Liver (tissue), 9 donors: ENCODE data around the gene TEX50. TPM values are rescaled to one million over a fixed set of nuclear protein-coding genes. Genes with fewer than 3 reads are reported as not detected.
"Not testable (repeated sequence)": the region's sequence is repeated elsewhere in the genome, so short reads cannot be mapped to it uniquely, and the experiment has no call there.

Experiments
- DNase-seq: peaks from one replicate; pipeline ENCODE4 v3.0.0-alpha.2; 2017; ENCODE audit warnings: low spot score
- H3K27ac ChIP-seq, 2 donors: one replicate each; pipeline ENCODE4 v1.7.0; 2013; ENCODE audit warnings: inconsistent platforms in 2 of 2, low read length in 2 of 2, control low read depth in 1 of 2, low read depth in 1 of 2, mild to moderate bottlenecking in 1 of 2
- H3K27me3 ChIP-seq, 4 donors: one replicate each; pipeline versions ENCODE4 v1.6.1 to v1.7.0; 2013; ENCODE audit warnings: low read length in 3 of 4, inconsistent platforms in 1 of 4, mild to moderate bottlenecking in 1 of 4, moderate library complexity in 1 of 4; ENCODE audit not compliant: control insufficient read depth in 4 of 4, insufficient read depth in 4 of 4
- H3K36me3 ChIP-seq, 4 donors: one replicate each; pipeline versions ENCODE4 v1.6.1 to v1.7.0; 2013; ENCODE audit warnings: low read length in 3 of 4, mild to moderate bottlenecking in 3 of 4, low read depth in 1 of 4, moderate library complexity in 1 of 4; ENCODE audit not compliant: control insufficient read depth in 4 of 4, insufficient read depth in 3 of 4
- H3K4me1 ChIP-seq, 4 donors: one replicate each; pipeline versions ENCODE4 v1.6.1 to v1.7.0; 2013; ENCODE audit warnings: low read length in 3 of 4, mild to moderate bottlenecking in 3 of 4, moderate library complexity in 1 of 4; ENCODE audit not compliant: control insufficient read depth in 4 of 4, insufficient read depth in 4 of 4
- H3K4me3 ChIP-seq, 3 donors: one replicate each; pipeline versions ENCODE4 v1.6.1 to v1.7.0; 2013; ENCODE audit warnings: low read length in 3 of 3, control low read depth in 1 of 3, low read depth in 1 of 3, mild to moderate bottlenecking in 1 of 3
- H3K9ac ChIP-seq, 2 donors: one replicate each; pipeline ENCODE4 v1.7.0; 2013; ENCODE audit warnings: low read length in 2 of 2, mild to moderate bottlenecking in 2 of 2, moderate library complexity in 2 of 2, control low read depth in 1 of 2, low read depth in 1 of 2
- H3K9me3 ChIP-seq, 4 donors: one replicate each; pipeline versions ENCODE4 v1.6.1 to v1.7.0; 2013; ENCODE audit warnings: low read length in 3 of 4; ENCODE audit not compliant: control insufficient read depth in 4 of 4
- WGBS: extraction: QIAGEN DNeasy Blood & Tissue Kit; methylation state at CpG from one replicate; pipeline ENCODE4 v1.1.7; 2013; 5-methylcytosine and 5-hydroxymethylcytosine counted together
- polyA plus RNA-seq, 2 donors: library from polyadenylated mRNA; stranded (reverse) in 1 of 2; unstranded in 1 of 2; fragments of 200-250 nt in 1 of 2; fragments of >200 nt in 1 of 2; fragmentation: Nextera tagmentation in 1 of 2; extraction: Ambion mirVana in 1 of 2; gene quantifications; one replicate each; pipeline versions ENCODE4 v1.2.1 to v1.2.3, GENCODE V29; 2013 to 2015
- total RNA-seq, 2 donors: library from RNA; depleted of rRNA; stranded (reverse); fragments of >200 nt; gene quantifications; one replicate each; pipeline ENCODE4 v1.2.3, GENCODE V29; 2014
- donor health status: healthy.
- donor health status: healthy.
- donor health status: healthy.
- donor health status: healthy.
- donor health status: healthy.

The TEX50 gene
- total and polyA plus RNA-seq, 4 donors = not detected

DNA sequence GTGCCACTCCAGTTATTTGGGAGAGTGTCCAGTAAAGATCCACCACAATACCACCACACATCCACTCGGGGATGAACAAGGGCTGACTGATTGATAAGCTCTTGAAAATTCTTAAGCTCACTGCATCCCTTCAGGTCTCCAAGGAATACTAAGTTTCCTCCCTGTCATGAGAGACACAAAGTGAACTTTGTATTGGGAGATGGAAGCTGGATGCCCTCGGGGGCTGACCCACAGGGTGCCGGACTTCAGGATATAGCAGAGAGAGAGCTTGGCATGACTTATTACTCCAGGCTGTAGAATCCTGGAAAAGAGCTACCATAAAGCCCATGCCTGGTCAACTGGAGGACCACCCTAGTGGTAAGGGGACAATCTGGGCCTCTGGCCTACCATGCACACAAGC, 50.0 kb downstream of the TEX50 start:
- not testable (repeated sequence) for H3K9me3 ChIP-seq, H3K27me3 ChIP-seq, H3K27ac ChIP-seq, H3K36me3 ChIP-seq, H3K4me3 ChIP-seq, DNase-seq, H3K4me1 ChIP-seq, H3K9ac ChIP-seq
- WGBS = 85% methylated on average over 3 of the region's 3 CpGs

Other genes with a start within 250 kb of the TEX50 start
- gene PRDX6, start 158.0 kb upstream of the TEX50 start, total RNA-seq = 100 to 1,000 TPM; 147 to 161 TPM
- gene PRDX6, start 158.0 kb upstream of the TEX50 start, polyA plus RNA-seq = 100 to 1,000 TPM; 320 to 370 TPM
- not detected for gene SLC9C2, start 32.3 kb upstream of the TEX50 start, total RNA-seq
- not detected for gene SLC9C2, start 32.3 kb upstream of the TEX50 start, polyA plus RNA-seq
- gene ANKRD45, start 34.5 kb downstream of the TEX50 start, total RNA-seq = not detected
- not detected for gene ANKRD45, start 34.5 kb downstream of the TEX50 start, polyA plus RNA-seq
- gene KLHL20, start 79.6 kb downstream of the TEX50 start, total RNA-seq = 10 to 100 TPM; 11.1 to 25.9 TPM
- 1 to 10 TPM; 5.2 to 8.0 TPM for gene KLHL20, start 79.6 kb downstream of the TEX50 start, polyA plus RNA-seq
- gene DARS2, start 189.3 kb downstream of the TEX50 start, total RNA-seq = 10 to 100 TPM in 1 of 2 donors, 1 to 10 TPM in 1; 9.7 to 13.0 TPM
- gene DARS2, start 189.3 kb downstream of the TEX50 start, polyA plus RNA-seq = 10 to 100 TPM in 1 of 2 donors, 1 to 10 TPM in 1; 5.0 to 10.5 TPM
- 10 to 100 TPM in 1 of 2 donors, 1 to 10 TPM in 1; 1.5 to 19.1 TPM for gene CENPL, start 189.5 kb downstream of the TEX50 start, total RNA-seq
- under 1 TPM; 0.61 to 0.87 TPM for gene CENPL, start 189.5 kb downstream of the TEX50 start, polyA plus RNA-seq
- gene GAS5, start 232.7 kb downstream of the TEX50 start, total RNA-seq = 10 to 100 TPM; 60.2 to 84.8 TPM
- gene GAS5, start 232.7 kb downstream of the TEX50 start, polyA plus RNA-seq = 10 to 100 TPM; 28.6 to 56.8 TPM
- 1 to 10 TPM; 5.7 to 6.1 TPM for gene ZBTB37, start 233.0 kb downstream of the TEX50 start, total RNA-seq
- under 1 TPM; 0.67 to 0.84 TPM for gene ZBTB37, start 233.0 kb downstream of the TEX50 start, polyA plus RNA-seq